HCT116 (cell line): ENCODE data around the gene TIPRL. TPM values are rescaled to one million over a fixed set of nuclear protein-coding genes. Genes with fewer than 3 reads are reported as not detected.

Source experiments
- ATAC-seq: fragments of 200-7000 bp; cut with Tn5 transposase; 2 replicates; pipeline ENCODE4 v1.9.1; 2020; ENCODE audit warnings: mild to moderate bottlenecking, moderate library complexity
- BruUV-seq: library from RNA; stranded (reverse); fragments of 400-500 nt; replicated peaks from 2 replicates; lab custom pipeline; 2021; lab: Mats Ljungman, UMichigan
- CTCF ChIA-PET: fragments of 300-600 bp; sonication (Branson Sonifier 250); formaldehyde crosslinking; loops from one replicate; lab custom pipeline; 2021; ENCODE audit warnings: antibody characterized with exemption; lab: Charles Lee
- POLR2A ChIA-PET: fragments of 300-600, 350-600 bp; sonication (Branson Sonifier 250); formaldehyde crosslinking; loops from one replicate; lab custom pipeline; 2021; ENCODE audit warnings: antibody characterized with exemption; lab: Charles Lee
- RAD21 ChIA-PET, 2 experiments: fragments of 300-600 bp; sonication (Branson Sonifier 250); formaldehyde crosslinking; loops; one replicate each; lab custom pipeline; 2023; ENCODE audit warnings: low total read pairs in 2 of 2; ENCODE audit not compliant: uncharacterized antibody in 2 of 2, unreplicated experiment in 2 of 2, low non-redundant PET in 1 of 2; lab: Charles Lee
- DNase-seq: peaks from one replicate; pipeline ENCODE4 v3.0.0-alpha.2; 2010; ENCODE audit warnings: low read depth, low spot score
- H2AFZ ChIP-seq: fragments of 200-600 bp; shearing (Covaris generic), sonication (generic); 2 replicates; pipeline ENCODE4 v1.6.1; 2017; ENCODE audit warnings: low read depth, mixed run types, mixed read lengths, antibody characterized with exemption, low read length; ENCODE audit not compliant: poor library complexity, severe bottlenecking
- H3K27ac ChIP-seq: 2 replicates; pipeline ENCODE4 v1.5.1; 2012; ENCODE audit warnings: low read depth, low read length
- H3K27me3 ChIP-seq: fragments of 200-600 bp; sonication (generic); 2 replicates; pipeline ENCODE4 v1.6.1; 2016; ENCODE audit warnings: mixed run types, low read length, mixed read lengths; ENCODE audit not compliant: insufficient read depth
- H3K36me3 ChIP-seq, 2 experiments: fragments of 200-500 bp in 1 of 2; fragments of 200-600 bp in 1 of 2; sonication (Bioruptor generic) in 1 of 2; sonication (generic) in 1 of 2; 2 replicates each; pipeline versions ENCODE4 v1.5.1 to v1.6.1; 2014 to 2016; ENCODE audit warnings: low read length in 2 of 2, inconsistent platforms in 1 of 2, mixed read lengths in 1 of 2, mixed run types in 1 of 2; ENCODE audit not compliant: insufficient read depth in 2 of 2, control insufficient read depth in 1 of 2
- H3K4me1 ChIP-seq, 2 experiments: fragments of 200-600 bp in 1 of 2; sonication (generic) in 1 of 2; 2 replicates each; pipeline versions ENCODE4 v1.5.1 to v1.6.1; 2012 to 2017; ENCODE audit warnings: low read length in 2 of 2, inconsistent platforms in 1 of 2, mild to moderate bottlenecking in 1 of 2, mixed read lengths in 1 of 2, mixed run types in 1 of 2, moderate library complexity in 1 of 2; ENCODE audit not compliant: insufficient read depth in 2 of 2, control insufficient read depth in 1 of 2
- H3K4me2 ChIP-seq: fragments of 200-600 bp; sonication (generic); 2 replicates; pipeline ENCODE4 v1.6.1; 2017; ENCODE audit warnings: mixed run types, low read length, mixed read lengths
- H3K4me3 ChIP-seq, 2 experiments: fragments of 200-600 bp in 1 of 2; sonication (generic) in 1 of 2; replicated peaks in 1 of 2; 2 replicates each; pipeline ENCODE4 v1.5.1; 2011 to 2016; ENCODE audit warnings: low read length in 2 of 2, control low read depth in 1 of 2, low read depth in 1 of 2, mild to moderate bottlenecking in 1 of 2, mixed read lengths in 1 of 2, mixed run types in 1 of 2
- H3K79me2 ChIP-seq: fragments of 200-600 bp; sonication (generic); 2 replicates; pipeline ENCODE4 v1.6.1; 2017; ENCODE audit warnings: mild to moderate bottlenecking, mixed run types, low read length, moderate library complexity, mixed read lengths; ENCODE audit not compliant: insufficient read depth
- H3K9ac ChIP-seq: fragments of 200-600 bp; sonication (generic); 2 replicates; pipeline ENCODE4 v1.6.1; 2016; ENCODE audit warnings: low read length, mixed read lengths
- H3K9me2 ChIP-seq: fragments of 200-600 bp; sonication (generic), shearing (Covaris generic); 2 replicates; pipeline ENCODE4 v1.6.1; 2017; ENCODE audit warnings: mixed run types, mild to moderate bottlenecking, moderate library complexity; ENCODE audit not compliant: insufficient read depth
- H3K9me3 ChIP-seq, 2 experiments: fragments of 200-500 bp in 1 of 2; fragments of 200-600 bp in 1 of 2; sonication (Bioruptor generic) in 1 of 2; sonication (generic) in 1 of 2; 2 replicates each; pipeline ENCODE4 v1.6.1; 2014 to 2017; ENCODE audit warnings: low read length in 2 of 2, mixed read lengths in 2 of 2, inconsistent platforms in 1 of 2, low read depth in 1 of 2, mild to moderate bottlenecking in 1 of 2, mixed run types in 1 of 2, moderate library complexity in 1 of 2; ENCODE audit not compliant: control insufficient read depth in 1 of 2, insufficient read depth in 1 of 2
- H4K20me1 ChIP-seq: fragments of 200-600 bp; sonication (generic), shearing (Covaris generic); 2 replicates; pipeline ENCODE4 v1.6.1; 2017; ENCODE audit warnings: mixed run types, mild to moderate bottlenecking, moderate library complexity; ENCODE audit not compliant: insufficient read depth
- CBX3 ChIP-seq: IDR thresholded peaks from 2 replicates; pipeline ENCODE4 v1.6.1; 2012; ENCODE audit warnings: low read depth
- CEBPB ChIP-seq: IDR thresholded peaks from 2 replicates; pipeline ENCODE4 v1.6.1; 2012; ENCODE audit warnings: low read depth
- EGR1 ChIP-seq: IDR thresholded peaks from 2 replicates; pipeline ENCODE4 v1.6.1; 2012; ENCODE audit warnings: low read depth
- ELF1 ChIP-seq: IDR thresholded peaks from 2 replicates; pipeline ENCODE4 v1.6.1; 2012; ENCODE audit warnings: low read depth, borderline replicate concordance
- EZH2 ChIP-seq: fragments of 200-600 bp; sonication (generic); IDR thresholded peaks from 2 replicates; pipeline ENCODE4 v1.6.1; 2017; ENCODE audit warnings: antibody characterized with exemption, mixed run types
- FOSL1 ChIP-seq: IDR thresholded peaks from 2 replicates; pipeline ENCODE4 v1.6.1; 2012; ENCODE audit warnings: low read depth
- SIN3A ChIP-seq: IDR thresholded peaks from 2 replicates; pipeline ENCODE4 v1.6.1; 2012; ENCODE audit warnings: low read depth
- TCF7L2 ChIP-seq: IDR thresholded peaks from 2 replicates; pipeline ENCODE4 v1.7.0; 2011; ENCODE audit warnings: borderline replicate concordance, inconsistent platforms; ENCODE audit not compliant: insufficient read depth, insufficient read length; ENCODE audit errors: extremely low read depth
- ZBTB33 ChIP-seq: IDR thresholded peaks from 2 replicates; pipeline ENCODE4 v1.6.1; 2011; ENCODE audit warnings: mild to moderate bottlenecking, low read length, moderate library complexity; ENCODE audit not compliant: insufficient replicate concordance; ENCODE audit errors: extremely low read depth
- intact Hi-C: fragments of 100-400 bp; cut with micrococcal nuclease; formaldehyde crosslinking; loops from 2 replicates; pipeline ENCODE4 v1.10.0; 2022
- total RNA-seq: library from RNA; stranded (reverse); gene quantifications from one replicate; pipeline ENCODE4 v1.2.1, GENCODE V29; 2021; ENCODE audit not compliant: unreplicated experiment
- TF ChIP-seq, protein P1 (sequence below): IDR thresholded peaks from 2 replicates; pipeline ENCODE4 v1.6.1; 2012

TIPRL gene
- total RNA-seq, 1 experiment from 2014 or later: 36.4 TPM

DNA sequence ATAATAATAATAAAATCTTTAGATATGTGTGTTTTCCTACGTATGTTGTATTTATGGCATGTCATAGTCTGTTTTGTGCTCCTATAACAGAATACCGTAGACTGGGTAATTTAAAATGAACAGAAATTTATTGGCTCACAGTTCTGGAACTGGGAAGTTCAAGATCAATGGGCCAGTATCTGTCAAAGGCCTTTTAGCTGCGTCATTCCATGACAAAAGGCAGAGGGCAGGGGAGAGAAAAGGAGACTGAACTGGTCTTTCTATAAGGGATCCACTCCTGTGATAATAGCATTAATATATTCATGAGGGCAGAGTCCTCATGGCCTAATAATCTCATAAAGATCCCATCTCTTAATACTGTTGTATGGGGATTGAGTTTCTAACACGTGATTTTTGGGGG, 39.9 kb downstream of the TIPRL start:
- H3K9ac ChIP-seq: no peak overlapping the region
- peaks cover 0 to 6% of the 10 kb centered on the region in 2 experiments; a peak in 1 of 4 replicates for H3K9me3 ChIP-seq
- H3K4me1 ChIP-seq: no peaks in the 10 kb centered on the region
- no peaks in the 10 kb centered on the region for H3K36me3 ChIP-seq
- ChIA-PET RAD21 (no interaction called here), CTCF (no interaction called here), POLR2A (no interaction called here)
- no TSS peak for BruUV-seq
- H3K4me2 ChIP-seq: no peak overlapping the region
- H3K27me3 ChIP-seq: no peaks in the 10 kb centered on the region
- H4K20me1 ChIP-seq: no peaks in the 10 kb centered on the region
- no peak overlapping the region for H2AFZ ChIP-seq
- ATAC-seq: no peak
- no peak for DNase-seq
- TF ChIP-seq ELF1 (no peak), FOSL1 (no peak), EZH2 (no peak), EGR1 (no peak), TCF7L2 (no peak), CBX3 (no peak), CEBPB (no peak), SIN3A (no peak), ZBTB33 (no peak)
- TF ChIP-seq, protein P1, sequence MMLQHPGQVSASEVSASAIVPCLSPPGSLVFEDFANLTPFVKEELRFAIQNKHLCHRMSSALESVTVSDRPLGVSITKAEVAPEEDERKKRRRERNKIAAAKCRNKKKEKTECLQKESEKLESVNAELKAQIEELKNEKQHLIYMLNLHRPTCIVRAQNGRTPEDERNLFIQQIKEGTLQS: no peak
- no peaks in the 10 kb centered on the region for H3K9me2 ChIP-seq
- no peak overlapping the region for H3K27ac ChIP-seq
- intact Hi-C loops: no loop called here
- H3K4me3 ChIP-seq: no peak overlapping the region
- no peaks in the 10 kb centered on the region for H3K79me2 ChIP-seq
